ENCODE data around the gene PRKN. TPM values are rescaled to one million over a fixed set of nuclear protein-coding genes. Genes with fewer than 3 reads are reported as not detected.
"Not testable (repeated sequence)": the region's sequence is repeated elsewhere in the genome, so short reads cannot be mapped to it uniquely, and the experiment has no call there.

The PRKN gene
- total RNA-seq, 1 donor from 2014 or later, result 1.2 TPM

DNA sequence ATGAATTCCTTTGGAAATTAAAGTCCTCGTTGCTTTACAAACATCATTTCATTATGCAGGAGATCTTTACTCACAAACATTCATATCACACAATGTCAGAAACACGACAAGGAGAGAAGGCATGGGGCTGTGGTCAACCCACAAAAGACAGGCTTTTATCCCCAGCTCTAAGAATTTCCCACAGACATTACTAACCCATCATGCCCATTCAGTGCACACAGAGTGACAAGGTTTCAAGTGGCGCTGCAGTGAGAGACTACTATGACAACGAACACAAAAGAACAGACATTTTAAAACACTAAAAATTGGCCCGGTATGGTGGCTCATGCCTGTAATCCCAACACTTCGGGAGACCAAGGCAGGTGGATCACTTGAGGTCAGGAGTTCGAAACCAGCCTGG lies 873.9 kb downstream of the PRKN start:
- H3K27me3 ChIP-seq (ENCODE audit: control insufficient read depth, insufficient read depth, low read length), result no peaks in the 10 kb centered on the region
- no peak for DNase-seq (ENCODE audit: low read depth)
- no peak overlapping the region for H3K4me3 ChIP-seq (ENCODE audit: low read depth, low read length)
- TF ChIP-seq, protein P1, sequence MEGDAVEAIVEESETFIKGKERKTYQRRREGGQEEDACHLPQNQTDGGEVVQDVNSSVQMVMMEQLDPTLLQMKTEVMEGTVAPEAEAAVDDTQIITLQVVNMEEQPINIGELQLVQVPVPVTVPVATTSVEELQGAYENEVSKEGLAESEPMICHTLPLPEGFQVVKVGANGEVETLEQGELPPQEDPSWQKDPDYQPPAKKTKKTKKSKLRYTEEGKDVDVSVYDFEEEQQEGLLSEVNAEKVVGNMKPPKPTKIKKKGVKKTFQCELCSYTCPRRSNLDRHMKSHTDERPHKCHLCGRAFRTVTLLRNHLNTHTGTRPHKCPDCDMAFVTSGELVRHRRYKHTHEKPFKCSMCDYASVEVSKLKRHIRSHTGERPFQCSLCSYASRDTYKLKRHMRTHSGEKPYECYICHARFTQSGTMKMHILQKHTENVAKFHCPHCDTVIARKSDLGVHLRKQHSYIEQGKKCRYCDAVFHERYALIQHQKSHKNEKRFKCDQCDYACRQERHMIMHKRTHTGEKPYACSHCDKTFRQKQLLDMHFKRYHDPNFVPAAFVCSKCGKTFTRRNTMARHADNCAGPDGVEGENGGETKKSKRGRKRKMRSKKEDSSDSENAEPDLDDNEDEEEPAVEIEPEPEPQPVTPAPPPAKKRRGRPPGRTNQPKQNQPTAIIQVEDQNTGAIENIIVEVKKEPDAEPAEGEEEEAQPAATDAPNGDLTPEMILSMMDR (IDR thresholded peaks at IDR 0.05; ENCODE audit: insufficient read depth, low read length, poor library complexity, severe bottlenecking), result no peak
- no peaks in the 10 kb centered on the region for H3K36me3 ChIP-seq (ENCODE audit: control insufficient read depth, insufficient read depth, low read length)

DNA sequence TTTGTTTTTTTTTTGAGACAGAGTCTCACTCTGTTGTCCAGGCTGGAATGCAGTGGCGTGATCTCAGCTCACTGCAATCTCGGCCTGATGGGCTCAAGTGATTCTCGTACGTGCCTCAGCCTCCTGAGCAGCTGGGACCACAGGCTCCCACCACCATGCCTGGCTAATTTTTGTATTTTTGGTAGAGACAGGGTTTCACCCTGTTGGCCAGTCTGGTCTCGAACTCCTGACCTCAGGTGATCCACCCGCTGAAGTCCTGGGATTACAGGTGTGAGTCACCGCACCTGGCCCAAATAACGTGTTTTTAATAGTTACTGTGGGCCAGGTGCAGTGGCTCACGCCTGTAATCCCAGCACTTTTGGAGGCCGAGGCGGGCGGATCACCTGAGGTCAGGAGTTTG lies 876.1 kb downstream of the PRKN start:
- H3K27me3 ChIP-seq (ENCODE audit: control insufficient read depth, insufficient read depth, low read length); H3K4me3 ChIP-seq (ENCODE audit: low read depth, low read length); DNase-seq (ENCODE audit: low read depth); H3K36me3 ChIP-seq (ENCODE audit: control insufficient read depth, insufficient read depth, low read length): not testable (repeated sequence)

DNA sequence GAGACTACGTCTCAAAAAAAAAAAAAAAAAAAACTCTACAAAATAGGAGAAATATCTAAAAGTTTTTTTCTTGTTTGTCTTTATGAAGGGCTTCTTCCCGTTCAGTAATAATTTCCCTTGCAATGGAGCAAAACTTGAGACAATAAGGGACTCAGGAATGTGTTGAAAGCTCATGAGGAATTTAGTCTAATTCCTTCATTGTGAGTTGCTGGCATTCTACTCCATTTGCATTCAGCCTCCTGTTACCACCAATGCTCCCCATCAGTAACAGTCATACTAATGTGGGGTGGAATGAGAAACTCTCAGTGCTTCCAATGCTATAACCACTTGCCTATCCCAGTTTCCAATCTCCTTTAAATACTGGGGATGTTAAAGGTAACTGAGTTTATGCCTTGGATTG lies 877.0 kb downstream of the PRKN start:
- Histone ChIP-seq H3K4me3 (ENCODE audit: low read depth, low read length) (no peak overlapping the region), H3K27me3 (ENCODE audit: control insufficient read depth, insufficient read depth, low read length) (no peaks in the 10 kb centered on the region), H3K36me3 (ENCODE audit: control insufficient read depth, insufficient read depth, low read length) (no peaks in the 10 kb centered on the region)
- no peak for DNase-seq (ENCODE audit: low read depth)
- TF ChIP-seq, protein P1 (IDR thresholded peaks at IDR 0.05; ENCODE audit: insufficient read depth, low read length, poor library complexity, severe bottlenecking), result no peak

DNA sequence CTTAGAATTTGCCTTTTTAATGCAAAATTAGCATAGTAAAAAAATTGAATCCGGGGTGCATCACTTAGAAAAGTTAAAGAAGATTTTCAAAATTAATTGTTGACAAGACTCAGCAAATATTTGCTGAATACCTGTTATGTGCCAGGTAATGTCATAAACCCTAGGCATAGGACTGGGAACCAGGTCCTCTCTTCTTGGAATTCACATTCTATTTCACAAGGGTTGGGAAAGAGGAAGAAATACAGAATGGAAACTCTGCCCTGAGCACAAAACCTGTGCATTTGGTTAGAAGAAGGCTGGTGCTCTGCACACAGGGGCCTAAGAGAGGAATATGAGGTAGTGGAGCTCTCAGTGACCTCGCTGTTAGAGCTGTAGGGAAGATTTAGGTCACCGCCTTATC lies 879.9 kb downstream of the PRKN start:
- TF ChIP-seq, protein P1 (IDR thresholded peaks at IDR 0.05; ENCODE audit: insufficient read depth, low read length, poor library complexity, severe bottlenecking), result no peak
- Histone ChIP-seq H3K4me3 (ENCODE audit: low read depth, low read length) (no peak overlapping the region), H3K36me3 (ENCODE audit: control insufficient read depth, insufficient read depth, low read length) (no peaks in the 10 kb centered on the region), H3K27me3 (ENCODE audit: control insufficient read depth, insufficient read depth, low read length) (no peaks in the 10 kb centered on the region)
- no peak for DNase-seq (ENCODE audit: low read depth)

DNA sequence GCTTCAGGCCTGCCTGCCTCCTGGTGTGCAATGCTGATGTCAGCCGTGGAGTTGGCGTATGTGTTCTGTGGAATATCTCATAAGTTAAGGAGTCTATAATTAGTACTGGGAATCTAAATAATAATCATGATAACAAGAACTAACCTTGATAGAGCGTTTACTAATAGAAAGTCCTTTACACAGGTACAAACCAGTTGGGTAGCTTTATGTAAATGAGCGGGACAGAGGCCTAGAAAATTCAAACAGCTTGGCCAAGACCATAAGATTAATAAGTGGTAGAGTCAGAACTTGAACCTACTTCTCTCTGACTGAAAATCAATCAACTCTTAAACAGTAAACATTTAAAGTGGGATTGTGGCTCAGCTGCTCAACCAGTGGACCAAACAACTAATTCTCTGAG lies 882.8 kb downstream of the PRKN start:
- no peak for DNase-seq (ENCODE audit: low read depth)
- Histone ChIP-seq H3K4me3 (ENCODE audit: low read depth, low read length) (no peak overlapping the region), H3K27me3 (ENCODE audit: control insufficient read depth, insufficient read depth, low read length) (no peaks in the 10 kb centered on the region), H3K36me3 (ENCODE audit: control insufficient read depth, insufficient read depth, low read length) (no peaks in the 10 kb centered on the region)
- TF ChIP-seq, protein P1 (IDR thresholded peaks at IDR 0.05; ENCODE audit: insufficient read depth, low read length, poor library complexity, severe bottlenecking), result no peak

DNA sequence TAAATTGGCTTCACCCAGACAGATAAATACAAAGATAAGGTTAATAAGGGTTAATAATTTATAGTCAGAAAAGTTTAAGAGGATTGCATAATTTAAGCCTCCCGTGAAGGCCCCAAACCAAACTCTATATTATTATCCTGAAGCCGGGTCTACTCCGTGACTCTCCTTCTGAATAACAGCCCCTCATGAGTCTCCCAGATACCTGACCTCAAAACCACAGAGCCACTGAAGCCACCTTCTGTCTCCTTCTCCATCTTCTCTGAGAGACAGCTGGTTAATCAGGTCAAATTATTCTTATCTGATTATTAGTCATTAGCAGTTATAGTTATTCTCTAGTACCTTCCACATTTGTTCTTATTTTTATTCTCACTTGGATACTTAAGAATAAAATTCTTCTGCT lies 884.5 kb downstream of the PRKN start:
- Histone ChIP-seq H3K27me3 (ENCODE audit: control insufficient read depth, insufficient read depth, low read length) (no peaks in the 10 kb centered on the region), H3K36me3 (ENCODE audit: control insufficient read depth, insufficient read depth, low read length) (no peaks in the 10 kb centered on the region), H3K4me3 (ENCODE audit: low read depth, low read length) (no peak overlapping the region)
- DNase-seq (ENCODE audit: low read depth), result no peak
- TF ChIP-seq, protein P1 (IDR thresholded peaks at IDR 0.05; ENCODE audit: insufficient read depth, low read length, poor library complexity, severe bottlenecking), result no peak

All from kidney epithelial cell (primary cell).